ENCODE measurements around the gene STAT4. TPM values are rescaled to one million over a fixed set of nuclear protein-coding genes. Genes with fewer than 3 reads are reported as not detected.

The STAT4 gene
- total RNA-seq, 1 experiment from 2014 or later, result not detected

DNA sequence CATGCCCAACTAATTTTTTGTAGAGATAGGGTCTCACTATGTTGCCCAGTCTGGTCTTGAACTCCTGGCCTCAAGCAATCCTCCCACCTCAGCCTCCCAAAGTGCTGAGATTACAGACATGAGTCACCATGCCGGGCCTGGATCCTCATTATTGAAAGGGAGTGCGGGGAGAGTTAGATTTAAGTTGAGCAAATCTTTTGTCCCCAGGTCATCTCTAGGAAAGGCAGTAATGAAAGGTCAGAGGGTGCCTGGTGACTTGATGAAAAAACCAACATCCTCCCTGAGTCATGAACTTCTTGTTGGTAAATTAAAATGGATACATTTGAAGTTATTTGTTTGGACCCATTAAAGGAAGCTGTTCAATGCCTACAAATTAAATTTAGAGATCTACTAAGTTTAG, 25.1 kb downstream of the STAT4 start:
- no peak overlapping the region for H3K27ac ChIP-seq (ENCODE audit: low read length)
- no peaks in the 10 kb centered on the region for H3K36me3 ChIP-seq (ENCODE audit: insufficient read depth, low read length)
- no peaks in the 10 kb centered on the region for H3K79me2 ChIP-seq (ENCODE audit: low read length)
- no peaks in the 10 kb centered on the region for H3K9me2 ChIP-seq (replicated peaks; ENCODE audit: insufficient read depth, low read length)
- H3K4me3 ChIP-seq (ENCODE audit: low read length), result no peak overlapping the region
- H3K9me3 ChIP-seq (ENCODE audit: low read length), result no peaks in the 10 kb centered on the region
- H2AFZ ChIP-seq (ENCODE audit: low read length), result no peak overlapping the region
- H3K4me1 ChIP-seq (ENCODE audit: low read length), result no peaks in the 10 kb centered on the region
- no peak for DNase-seq
- no peak overlapping the region for H3K4me2 ChIP-seq (ENCODE audit: low read depth, low read length, poor library complexity, severe bottlenecking)
- no peaks in the 10 kb centered on the region for H3K27me3 ChIP-seq (ENCODE audit: low read length)
- no peaks in the 10 kb centered on the region for H4K20me1 ChIP-seq (ENCODE audit: insufficient read depth, low read depth, low read length)
- H3K9ac ChIP-seq (ENCODE audit: low read length), result no peak overlapping the region

DNA sequence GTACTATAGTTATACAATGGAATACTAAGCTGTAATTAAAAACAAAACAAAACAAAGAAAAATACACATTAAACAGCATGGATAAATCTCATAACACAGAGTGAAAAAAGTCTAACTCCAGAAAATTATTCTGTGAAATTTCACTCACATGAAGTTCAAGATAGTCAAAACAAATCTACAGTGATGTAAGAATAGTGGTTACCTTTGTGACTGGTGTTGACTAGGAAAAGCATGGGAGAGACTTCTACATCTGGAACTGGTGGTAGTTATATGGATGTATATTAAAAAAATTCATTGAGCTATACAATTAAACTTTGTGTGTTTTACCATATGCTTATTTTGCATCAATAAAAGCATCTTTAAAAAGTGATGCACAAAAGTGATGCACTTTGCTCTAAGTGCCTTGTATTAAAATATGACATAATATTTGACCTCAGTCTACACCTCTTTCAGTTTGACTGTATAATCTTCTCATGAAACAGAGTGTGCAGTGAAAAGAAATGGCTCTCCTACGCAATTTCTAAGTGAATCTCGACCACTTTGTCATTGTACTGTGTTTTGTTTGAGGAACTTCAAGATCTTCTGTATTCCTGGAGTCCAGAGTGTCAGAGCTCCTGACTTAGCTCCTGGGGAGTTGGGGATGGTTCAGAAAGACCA, 28.0 kb downstream of the STAT4 start:
- no peaks in the 10 kb centered on the region for H4K20me1 ChIP-seq (ENCODE audit: insufficient read depth, low read depth, low read length)
- no peak overlapping the region for H2AFZ ChIP-seq (ENCODE audit: low read length)
- no peaks in the 10 kb centered on the region for H3K79me2 ChIP-seq (ENCODE audit: low read length)
- DNase-seq, result no peak
- H3K4me1 ChIP-seq (ENCODE audit: low read length), result no peaks in the 10 kb centered on the region
- H3K4me2 ChIP-seq (ENCODE audit: low read depth, low read length, poor library complexity, severe bottlenecking), result no peak overlapping the region
- H3K9me2 ChIP-seq (replicated peaks; ENCODE audit: insufficient read depth, low read length), result no peaks in the 10 kb centered on the region
- H3K36me3 ChIP-seq (ENCODE audit: insufficient read depth, low read length), result no peaks in the 10 kb centered on the region
- H3K9me3 ChIP-seq (ENCODE audit: low read length), result no peaks in the 10 kb centered on the region
- H3K9ac ChIP-seq (ENCODE audit: low read length), result no peak overlapping the region
- no peaks in the 10 kb centered on the region for H3K27me3 ChIP-seq (ENCODE audit: low read length)
- no peak overlapping the region for H3K27ac ChIP-seq (ENCODE audit: low read length)
- H3K4me3 ChIP-seq (ENCODE audit: low read length), result no peak overlapping the region

DNA sequence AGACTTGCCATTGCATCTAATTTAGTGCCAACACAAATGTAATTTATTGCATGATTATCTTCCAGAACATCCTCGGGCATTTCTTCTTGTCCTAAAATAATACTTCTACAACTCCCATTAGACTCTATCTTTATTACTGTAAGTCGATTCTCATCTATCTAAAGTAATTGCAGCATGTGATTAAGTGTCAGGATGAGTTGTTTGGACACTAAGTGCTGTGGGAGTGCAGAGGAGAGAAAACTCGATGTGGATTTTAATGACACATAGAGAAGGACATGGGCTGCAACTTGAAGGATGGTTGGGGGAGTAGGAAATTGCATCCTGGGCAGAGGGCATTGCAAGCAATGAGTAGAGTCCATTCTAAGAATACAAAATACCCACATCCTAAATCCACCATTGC, 33.5 kb downstream of the STAT4 start:
- Histone ChIP-seq H3K27me3 (ENCODE audit: low read length) (no peaks in the 10 kb centered on the region; the same call in 1 of the 2 replicates), H2AFZ (ENCODE audit: low read length) (no peak overlapping the region), H3K79me2 (ENCODE audit: low read length) (no peaks in the 10 kb centered on the region), H3K36me3 (ENCODE audit: insufficient read depth, low read length) (no peaks in the 10 kb centered on the region), H4K20me1 (ENCODE audit: insufficient read depth, low read depth, low read length) (no peaks in the 10 kb centered on the region), H3K4me2 (ENCODE audit: low read depth, low read length, poor library complexity, severe bottlenecking) (no peak overlapping the region), H3K4me1 (ENCODE audit: low read length) (no peaks in the 10 kb centered on the region), H3K9ac (ENCODE audit: low read length) (no peak overlapping the region), H3K9me3 (ENCODE audit: low read length) (no peaks in the 10 kb centered on the region), H3K4me3 (ENCODE audit: low read length) (no peak overlapping the region), H3K27ac (ENCODE audit: low read length) (no peak overlapping the region), H3K9me2 (replicated peaks; ENCODE audit: insufficient read depth, low read length) (no peaks in the 10 kb centered on the region)
- no peak for DNase-seq

DNA sequence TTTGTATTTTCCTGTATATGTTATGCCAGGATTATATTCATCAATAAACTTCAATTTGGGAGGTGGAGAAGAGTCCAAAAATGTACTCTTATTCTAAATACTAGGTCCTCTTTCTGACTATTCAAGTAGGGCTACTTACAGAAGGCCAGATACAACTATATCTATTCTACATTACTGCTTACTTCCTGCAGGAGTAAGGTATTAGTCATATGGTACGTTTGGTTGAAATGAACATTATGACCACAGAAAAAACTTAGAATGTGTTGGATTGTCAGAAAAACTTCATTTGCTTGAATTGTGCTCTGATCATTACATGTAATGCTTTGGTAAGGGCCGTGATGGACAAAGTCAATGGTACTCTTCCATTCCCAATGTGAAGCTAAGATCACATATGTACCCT, 35.0 kb downstream of the STAT4 start:
- H3K36me3 ChIP-seq (ENCODE audit: insufficient read depth, low read length), result no peaks in the 10 kb centered on the region
- H3K79me2 ChIP-seq (ENCODE audit: low read length), result no peaks in the 10 kb centered on the region
- H3K4me2 ChIP-seq (ENCODE audit: low read depth, low read length, poor library complexity, severe bottlenecking), result no peak overlapping the region
- no peak overlapping the region for H3K4me3 ChIP-seq (ENCODE audit: low read length)
- no peaks in the 10 kb centered on the region; the same call in 1 of the 2 replicates for H3K27me3 ChIP-seq (ENCODE audit: low read length)
- no peaks in the 10 kb centered on the region for H3K9me3 ChIP-seq (ENCODE audit: low read length)
- no peak overlapping the region for H3K9ac ChIP-seq (ENCODE audit: low read length)
- H3K27ac ChIP-seq (ENCODE audit: low read length), result no peak overlapping the region
- no peaks in the 10 kb centered on the region for H4K20me1 ChIP-seq (ENCODE audit: insufficient read depth, low read depth, low read length)
- H3K9me2 ChIP-seq (replicated peaks; ENCODE audit: insufficient read depth, low read length), result no peaks in the 10 kb centered on the region
- no peak overlapping the region for H2AFZ ChIP-seq (ENCODE audit: low read length)
- H3K4me1 ChIP-seq (ENCODE audit: low read length), result no peaks in the 10 kb centered on the region
- no peak for DNase-seq

DNA sequence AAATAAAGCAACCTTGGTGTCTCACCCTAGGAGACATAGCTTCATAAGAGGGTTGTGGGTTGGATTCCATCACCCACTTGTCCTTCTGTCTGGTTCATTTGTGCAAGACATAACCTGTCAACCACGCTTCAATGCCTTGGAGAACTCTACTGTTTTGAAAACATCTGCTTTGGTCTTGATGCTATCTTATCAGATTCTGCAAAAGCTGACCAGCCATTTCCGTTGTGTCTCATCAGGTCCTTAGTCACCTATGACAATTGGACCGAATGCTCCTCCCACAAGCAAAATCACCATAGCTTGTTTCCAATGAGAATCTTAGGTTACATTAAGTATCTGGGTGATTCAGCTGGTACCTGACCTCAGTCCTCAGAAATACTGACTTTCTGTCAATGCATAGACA, 35.4 kb downstream of the STAT4 start:
- H3K36me3 ChIP-seq (ENCODE audit: insufficient read depth, low read length), result no peaks in the 10 kb centered on the region
- no peaks in the 10 kb centered on the region; the same call in 1 of the 2 replicates for H3K27me3 ChIP-seq (ENCODE audit: low read length)
- no peaks in the 10 kb centered on the region for H3K79me2 ChIP-seq (ENCODE audit: low read length)
- no peak overlapping the region for H3K27ac ChIP-seq (ENCODE audit: low read length)
- H2AFZ ChIP-seq (ENCODE audit: low read length), result no peak overlapping the region
- no peak for DNase-seq
- no peaks in the 10 kb centered on the region for H3K9me3 ChIP-seq (ENCODE audit: low read length)
- no peak overlapping the region for H3K4me3 ChIP-seq (ENCODE audit: low read length)
- no peak overlapping the region for H3K4me2 ChIP-seq (ENCODE audit: low read depth, low read length, poor library complexity, severe bottlenecking)
- no peaks in the 10 kb centered on the region for H3K4me1 ChIP-seq (ENCODE audit: low read length)
- no peak overlapping the region for H3K9ac ChIP-seq (ENCODE audit: low read length)
- H4K20me1 ChIP-seq (ENCODE audit: insufficient read depth, low read depth, low read length), result no peaks in the 10 kb centered on the region
- no peaks in the 10 kb centered on the region for H3K9me2 ChIP-seq (replicated peaks; ENCODE audit: insufficient read depth, low read length)

DNA sequence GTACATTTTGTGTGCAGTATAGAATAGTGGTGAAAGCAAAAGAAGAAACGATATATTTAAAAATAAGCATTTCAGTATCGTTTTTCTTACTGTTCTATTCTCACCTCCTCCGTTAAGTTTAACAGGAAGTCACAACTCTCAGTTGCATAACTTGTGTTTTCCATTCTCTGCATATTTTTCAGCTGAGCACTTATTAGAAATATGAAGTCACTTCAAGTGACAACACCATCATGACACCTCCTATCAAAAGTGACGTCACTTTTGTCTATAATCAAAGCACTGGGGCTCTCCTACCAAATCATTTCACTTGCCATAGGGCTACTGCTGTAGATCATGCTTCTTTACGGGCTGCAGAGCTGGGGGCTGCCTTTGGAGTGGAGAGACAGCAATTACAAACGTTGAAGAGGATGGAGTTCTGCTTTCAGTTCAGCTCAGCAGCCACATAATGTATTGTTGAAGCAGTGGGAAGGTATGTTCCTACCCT, 36.3 kb downstream of the STAT4 start:
- no peaks in the 10 kb centered on the region for H3K79me2 ChIP-seq (ENCODE audit: low read length)
- no peaks in the 10 kb centered on the region for H3K4me1 ChIP-seq (ENCODE audit: low read length)
- no peak overlapping the region for H2AFZ ChIP-seq (ENCODE audit: low read length)
- H3K27me3 ChIP-seq (ENCODE audit: low read length), result no peaks in the 10 kb centered on the region; the same call in 1 of the 2 replicates
- no peaks in the 10 kb centered on the region for H3K9me3 ChIP-seq (ENCODE audit: low read length)
- no peaks in the 10 kb centered on the region for H3K36me3 ChIP-seq (ENCODE audit: insufficient read depth, low read length)
- H3K9ac ChIP-seq (ENCODE audit: low read length), result no peak overlapping the region
- no peak overlapping the region for H3K27ac ChIP-seq (ENCODE audit: low read length)
- DNase-seq, result no peak
- no peak overlapping the region for H3K4me3 ChIP-seq (ENCODE audit: low read length)
- H3K9me2 ChIP-seq (replicated peaks; ENCODE audit: insufficient read depth, low read length), result no peaks in the 10 kb centered on the region
- no peak overlapping the region for H3K4me2 ChIP-seq (ENCODE audit: low read depth, low read length, poor library complexity, severe bottlenecking)
- no peaks in the 10 kb centered on the region for H4K20me1 ChIP-seq (ENCODE audit: insufficient read depth, low read depth, low read length)

DNA sequence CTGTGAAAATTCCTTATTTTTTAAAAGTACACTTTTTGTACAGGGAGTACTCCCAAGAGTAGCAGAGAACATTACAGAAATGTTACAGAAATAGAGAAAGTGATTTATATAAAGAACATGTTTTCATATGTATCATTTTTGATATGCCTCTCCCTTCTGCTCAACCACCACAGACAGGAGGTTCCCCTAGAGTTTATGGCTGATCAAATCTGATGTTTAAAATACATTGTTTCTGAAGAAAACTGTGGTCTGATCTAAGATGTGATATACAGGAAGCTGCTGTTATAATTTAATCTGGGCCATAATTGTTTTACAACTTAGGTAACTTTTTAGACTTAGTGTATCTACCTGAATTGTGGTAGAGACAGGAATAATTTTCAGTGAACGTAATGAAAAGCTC, 37.0 kb downstream of the STAT4 start:
- Histone ChIP-seq H3K9me2 (replicated peaks; ENCODE audit: insufficient read depth, low read length) (no peaks in the 10 kb centered on the region), H3K9ac (ENCODE audit: low read length) (no peak overlapping the region), H4K20me1 (ENCODE audit: insufficient read depth, low read depth, low read length) (no peaks in the 10 kb centered on the region), H3K4me2 (ENCODE audit: low read depth, low read length, poor library complexity, severe bottlenecking) (no peak overlapping the region), H3K9me3 (ENCODE audit: low read length) (no peaks in the 10 kb centered on the region), H2AFZ (ENCODE audit: low read length) (no peak overlapping the region), H3K79me2 (ENCODE audit: low read length) (no peaks in the 10 kb centered on the region), H3K4me3 (ENCODE audit: low read length) (no peak overlapping the region), H3K27ac (ENCODE audit: low read length) (no peak overlapping the region), H3K36me3 (ENCODE audit: insufficient read depth, low read length) (no peaks in the 10 kb centered on the region), H3K4me1 (ENCODE audit: low read length) (no peaks in the 10 kb centered on the region), H3K27me3 (ENCODE audit: low read length) (no peaks in the 10 kb centered on the region; the same call in 1 of the 2 replicates)
- no peak for DNase-seq

DNA sequence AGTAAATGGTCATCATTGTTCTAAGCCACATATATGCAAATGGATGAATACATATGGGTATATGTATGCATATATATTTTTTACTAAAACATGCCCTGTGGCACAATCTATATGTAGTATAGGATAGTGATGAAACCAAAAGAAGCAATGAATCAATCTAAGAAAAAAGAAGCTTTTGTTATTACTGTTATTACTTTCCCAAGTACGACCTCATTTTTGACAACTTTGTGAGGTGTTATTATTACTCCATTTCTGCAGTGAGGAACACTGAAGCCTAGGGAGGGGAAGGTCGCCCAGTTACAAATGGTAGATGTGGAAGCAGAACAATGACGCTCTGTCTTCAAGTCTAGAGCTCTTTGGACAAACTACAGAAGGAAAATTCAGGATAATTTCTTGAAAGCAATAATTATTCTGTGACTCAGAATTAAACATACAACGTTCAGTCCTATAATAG, 38.3 kb downstream of the STAT4 start:
- Histone ChIP-seq H3K4me3 (ENCODE audit: low read length) (no peak overlapping the region), H3K9ac (ENCODE audit: low read length) (no peak overlapping the region), H3K9me2 (replicated peaks; ENCODE audit: insufficient read depth, low read length) (no peaks in the 10 kb centered on the region), H3K4me2 (ENCODE audit: low read depth, low read length, poor library complexity, severe bottlenecking) (no peak overlapping the region), H3K36me3 (ENCODE audit: insufficient read depth, low read length) (no peaks in the 10 kb centered on the region), H2AFZ (ENCODE audit: low read length) (no peak overlapping the region), H4K20me1 (ENCODE audit: insufficient read depth, low read depth, low read length) (no peaks in the 10 kb centered on the region), H3K4me1 (ENCODE audit: low read length) (no peaks in the 10 kb centered on the region), H3K9me3 (ENCODE audit: low read length) (no peaks in the 10 kb centered on the region), H3K79me2 (ENCODE audit: low read length) (no peaks in the 10 kb centered on the region), H3K27ac (ENCODE audit: low read length) (no peak overlapping the region), H3K27me3 (ENCODE audit: low read length) (no peaks in the 10 kb centered on the region; the same call in 1 of the 2 replicates)
- DNase-seq, result no peak

Measured in Karpas-422 (cell line).